HepG2 (cell line): ENCODE data around the gene TRIP4. TPM values are rescaled to one million over a fixed set of nuclear protein-coding genes. Genes with fewer than 3 reads are reported as not detected.

Source experiments
- HIVEP1 ChIP-seq: sonication (generic); formaldehyde crosslinking; IDR thresholded peaks from 2 replicates; pipeline ENCODE4 v1.4.0; 2020; ENCODE audit warnings: mild to moderate bottlenecking, missing genetic modification reagents
- XBP1 ChIP-seq: sonication (generic); formaldehyde crosslinking; IDR thresholded peaks from 2 replicates; pipeline ENCODE4 v1.5.0; 2020; ENCODE audit warnings: missing genetic modification reagents
- ZKSCAN5 ChIP-seq: sonication (generic); formaldehyde crosslinking; IDR thresholded peaks from 2 replicates; pipeline ENCODE4 v1.5.1; 2020; ENCODE audit warnings: mild to moderate bottlenecking, missing genetic modification reagents
- ZNF333 ChIP-seq: sonication (generic); formaldehyde crosslinking; IDR thresholded peaks from 2 replicates; pipeline ENCODE4 v1.4.0; 2020; ENCODE audit warnings: mild to moderate bottlenecking, missing genetic modification reagents, borderline replicate concordance
- ZNF747 ChIP-seq: sonication (generic); formaldehyde crosslinking; IDR thresholded peaks from 2 replicates; pipeline ENCODE4 v1.8.1; 2023; ENCODE audit warnings: missing genetic modification reagents, mild to moderate bottlenecking, borderline replicate concordance
- polyA plus RNA-seq, 8 experiments: library from polyadenylated mRNA; depleted of rRNA in 3 of 8; stranded (reverse) in 7 of 8; unstranded in 1 of 8; fragments of >200 nt; fragmentation: Illumina TruSeq in 4 of 8; extraction: Trizol in 4 of 8; gene quantifications; 2 replicates each; pipeline versions ENCODE4 v1.2.1 to v1.2.3, GENCODE V29; 2011 to 2016; ENCODE audit warnings: low read depth in 4 of 8, missing spikeins in 1 of 8, mixed read lengths in 1 of 8; ENCODE audit not compliant: insufficient read depth in 1 of 8
- total RNA-seq, 5 experiments: library from RNA; depleted of rRNA; stranded (reverse); fragments of >200 nt; fragmentation: Illumina TruSeq; extraction: Trizol; gene quantifications; 2 replicates each; pipeline ENCODE4 v1.2.3, GENCODE V29; 2016; ENCODE audit warnings: low read depth in 1 of 5
- TF ChIP-seq, protein P1 (sequence below): sonication (generic); formaldehyde crosslinking; IDR thresholded peaks from 2 replicates; pipeline ENCODE4 v1.5.0; 2020; ENCODE audit warnings: mild to moderate bottlenecking, missing genetic modification reagents, borderline replicate concordance
- TF ChIP-seq, protein P2 (sequence below): sonication (generic); formaldehyde crosslinking; IDR thresholded peaks from 2 replicates; pipeline ENCODE4 v1.9.0; 2021; ENCODE audit warnings: missing genetic modification reagents, mild to moderate bottlenecking, borderline replicate concordance
- TF ChIP-seq, protein P3 (sequence below): sonication (generic); formaldehyde crosslinking; IDR thresholded peaks from 2 replicates; pipeline ENCODE4 v1.8.0; 2022; ENCODE audit warnings: mild to moderate bottlenecking, missing genetic modification reagents

Gene TRIP4
- total and polyA plus RNA-seq, 2 of the 13 experiments (the other 11 are each of a cell fraction or from before 2014, with no cell fraction given), result 7.1 to 11.8 TPM

DNA sequence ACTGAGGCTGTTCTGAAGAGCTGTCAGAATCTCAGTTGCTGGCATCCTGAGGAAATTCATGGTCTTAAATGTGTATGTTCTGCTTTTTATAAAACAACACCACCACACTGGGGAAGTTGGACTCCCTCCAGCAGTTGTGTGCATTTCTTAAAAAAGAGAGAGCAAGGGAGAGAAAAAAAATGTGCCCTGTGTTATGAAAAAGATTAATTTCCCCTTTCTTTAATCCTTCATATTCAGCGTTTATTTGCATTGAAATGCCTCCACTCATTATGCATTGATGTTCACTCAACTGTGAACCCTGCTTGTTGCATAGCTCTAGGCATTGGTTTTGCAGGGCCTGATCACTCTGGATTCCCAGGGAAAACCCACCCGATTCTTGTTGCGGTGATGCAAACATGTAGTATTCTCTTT is 68.3 kb downstream of the TRIP4 start (continued):
- TF ChIP-seq, protein P1, sequence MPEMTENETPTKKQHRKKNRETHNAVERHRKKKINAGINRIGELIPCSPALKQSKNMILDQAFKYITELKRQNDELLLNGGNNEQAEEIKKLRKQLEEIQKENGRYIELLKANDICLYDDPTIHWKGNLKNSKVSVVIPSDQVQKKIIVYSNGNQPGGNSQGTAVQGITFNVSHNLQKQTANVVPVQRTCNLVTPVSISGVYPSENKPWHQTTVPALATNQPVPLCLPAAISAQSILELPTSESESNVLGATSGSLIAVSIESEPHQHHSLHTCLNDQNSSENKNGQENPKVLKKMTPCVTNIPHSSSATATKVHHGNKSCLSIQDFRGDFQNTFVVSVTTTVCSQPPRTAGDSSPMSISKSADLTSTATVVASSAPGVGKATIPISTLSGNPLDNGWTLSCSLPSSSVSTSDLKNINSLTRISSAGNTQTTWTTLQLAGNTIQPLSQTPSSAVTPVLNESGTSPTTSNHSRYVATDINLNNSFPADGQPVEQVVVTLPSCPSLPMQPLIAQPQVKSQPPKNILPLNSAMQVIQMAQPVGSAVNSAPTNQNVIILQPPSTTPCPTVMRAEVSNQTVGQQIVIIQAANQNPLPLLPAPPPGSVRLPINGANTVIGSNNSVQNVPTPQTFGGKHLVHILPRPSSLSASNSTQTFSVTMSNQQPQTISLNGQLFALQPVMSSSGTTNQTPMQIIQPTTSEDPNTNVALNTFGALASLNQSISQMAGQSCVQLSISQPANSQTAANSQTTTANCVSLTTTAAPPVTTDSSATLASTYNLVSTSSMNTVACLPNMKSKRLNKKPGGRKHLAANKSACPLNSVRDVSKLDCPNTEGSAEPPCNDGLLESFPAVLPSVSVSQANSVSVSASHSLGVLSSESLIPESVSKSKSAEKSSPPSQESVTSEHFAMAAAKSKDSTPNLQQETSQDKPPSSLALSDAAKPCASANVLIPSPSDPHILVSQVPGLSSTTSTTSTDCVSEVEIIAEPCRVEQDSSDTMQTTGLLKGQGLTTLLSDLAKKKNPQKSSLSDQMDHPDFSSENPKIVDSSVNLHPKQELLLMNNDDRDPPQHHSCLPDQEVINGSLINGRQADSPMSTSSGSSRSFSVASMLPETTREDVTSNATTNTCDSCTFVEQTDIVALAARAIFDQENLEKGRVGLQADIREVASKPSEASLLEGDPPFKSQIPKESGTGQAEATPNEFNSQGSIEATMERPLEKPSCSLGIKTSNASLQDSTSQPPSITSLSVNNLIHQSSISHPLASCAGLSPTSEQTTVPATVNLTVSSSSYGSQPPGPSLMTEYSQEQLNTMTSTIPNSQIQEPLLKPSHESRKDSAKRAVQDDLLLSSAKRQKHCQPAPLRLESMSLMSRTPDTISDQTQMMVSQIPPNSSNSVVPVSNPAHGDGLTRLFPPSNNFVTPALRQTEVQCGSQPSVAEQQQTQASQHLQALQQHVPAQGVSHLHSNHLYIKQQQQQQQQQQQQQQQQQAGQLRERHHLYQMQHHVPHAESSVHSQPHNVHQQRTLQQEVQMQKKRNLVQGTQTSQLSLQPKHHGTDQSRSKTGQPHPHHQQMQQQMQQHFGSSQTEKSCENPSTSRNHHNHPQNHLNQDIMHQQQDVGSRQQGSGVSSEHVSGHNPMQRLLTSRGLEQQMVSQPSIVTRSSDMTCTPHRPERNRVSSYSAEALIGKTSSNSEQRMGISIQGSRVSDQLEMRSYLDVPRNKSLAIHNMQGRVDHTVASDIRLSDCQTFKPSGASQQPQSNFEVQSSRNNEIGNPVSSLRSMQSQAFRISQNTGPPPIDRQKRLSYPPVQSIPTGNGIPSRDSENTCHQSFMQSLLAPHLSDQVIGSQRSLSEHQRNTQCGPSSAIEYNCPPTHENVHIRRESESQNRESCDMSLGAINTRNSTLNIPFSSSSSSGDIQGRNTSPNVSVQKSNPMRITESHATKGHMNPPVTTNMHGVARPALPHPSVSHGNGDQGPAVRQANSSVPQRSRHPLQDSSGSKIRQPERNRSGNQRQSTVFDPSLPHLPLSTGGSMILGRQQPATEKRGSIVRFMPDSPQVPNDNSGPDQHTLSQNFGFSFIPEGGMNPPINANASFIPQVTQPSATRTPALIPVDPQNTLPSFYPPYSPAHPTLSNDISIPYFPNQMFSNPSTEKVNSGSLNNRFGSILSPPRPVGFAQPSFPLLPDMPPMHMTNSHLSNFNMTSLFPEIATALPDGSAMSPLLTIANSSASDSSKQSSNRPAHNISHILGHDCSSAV (CRISPR knock-in tag), result no peak
- TF ChIP-seq ZNF333 (CRISPR knock-in tag) (no peak), HIVEP1 (no peak), ZKSCAN5 (no peak), ZNF747 (CRISPR knock-in tag) (no peak), XBP1 (CRISPR knock-in tag) (no peak)
- TF ChIP-seq, protein P2, sequence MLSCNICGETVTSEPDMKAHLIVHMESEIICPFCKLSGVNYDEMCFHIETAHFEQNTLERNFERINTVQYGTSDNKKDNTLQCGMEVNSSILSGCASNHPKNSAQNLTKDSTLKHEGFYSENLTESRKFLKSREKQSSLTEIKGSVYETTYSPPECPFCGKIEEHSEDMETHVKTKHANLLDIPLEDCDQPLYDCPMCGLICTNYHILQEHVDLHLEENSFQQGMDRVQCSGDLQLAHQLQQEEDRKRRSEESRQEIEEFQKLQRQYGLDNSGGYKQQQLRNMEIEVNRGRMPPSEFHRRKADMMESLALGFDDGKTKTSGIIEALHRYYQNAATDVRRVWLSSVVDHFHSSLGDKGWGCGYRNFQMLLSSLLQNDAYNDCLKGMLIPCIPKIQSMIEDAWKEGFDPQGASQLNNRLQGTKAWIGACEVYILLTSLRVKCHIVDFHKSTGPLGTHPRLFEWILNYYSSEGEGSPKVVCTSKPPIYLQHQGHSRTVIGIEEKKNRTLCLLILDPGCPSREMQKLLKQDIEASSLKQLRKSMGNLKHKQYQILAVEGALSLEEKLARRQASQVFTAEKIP (CRISPR knock-in tag), result no peak
- TF ChIP-seq, protein P3, sequence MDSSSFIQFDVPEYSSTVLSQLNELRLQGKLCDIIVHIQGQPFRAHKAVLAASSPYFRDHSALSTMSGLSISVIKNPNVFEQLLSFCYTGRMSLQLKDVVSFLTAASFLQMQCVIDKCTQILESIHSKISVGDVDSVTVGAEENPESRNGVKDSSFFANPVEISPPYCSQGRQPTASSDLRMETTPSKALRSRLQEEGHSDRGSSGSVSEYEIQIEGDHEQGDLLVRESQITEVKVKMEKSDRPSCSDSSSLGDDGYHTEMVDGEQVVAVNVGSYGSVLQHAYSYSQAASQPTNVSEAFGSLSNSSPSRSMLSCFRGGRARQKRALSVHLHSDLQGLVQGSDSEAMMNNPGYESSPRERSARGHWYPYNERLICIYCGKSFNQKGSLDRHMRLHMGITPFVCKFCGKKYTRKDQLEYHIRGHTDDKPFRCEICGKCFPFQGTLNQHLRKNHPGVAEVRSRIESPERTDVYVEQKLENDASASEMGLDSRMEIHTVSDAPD, result no peak
